ENCODE results near the gene GRID1. TPM values are rescaled to one million over a fixed set of nuclear protein-coding genes. Genes with fewer than 3 reads are reported as not detected.

GRID1 gene
- total RNA-seq, 2 donors from 2014 or later = 0.31 to 1.0 TPM

GRCh38 chr10:86361156-86362128 lies 5.2 kb downstream of the GRID1 start:
- intact Hi-C loops (cut with DNase I, micrococcal nuclease) = no loop called here
- peak in 1 of 2 donors; percentile 2 for DNase-seq
- ATAC-seq = no peak

DNA sequence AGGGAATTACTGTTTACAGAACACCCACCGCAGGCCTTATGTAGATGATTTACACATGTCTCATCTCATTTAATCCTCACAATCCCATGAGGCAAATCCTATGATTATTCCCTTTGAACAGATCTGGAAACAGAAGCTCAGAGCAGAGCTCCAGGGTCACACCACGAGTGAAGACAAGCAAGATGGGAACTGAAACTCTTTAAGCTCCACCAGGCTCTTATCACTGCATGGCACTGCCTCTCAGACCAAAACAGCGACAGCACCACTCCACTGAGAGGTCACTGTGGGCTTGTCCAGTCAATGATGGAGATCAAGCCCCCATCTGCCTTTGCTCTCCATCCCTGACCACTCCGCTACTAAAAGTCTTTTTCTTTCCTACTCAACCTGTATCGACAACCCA lies 5.9 kb downstream of the GRID1 start:
- intact Hi-C loops (cut with DNase I, micrococcal nuclease) = no loop called here
- DNase-seq (peak in 1 of 2 donors; percentile 1), ATAC-seq (no peak)

GRCh38 chr10:86359954-86360353 lies 6.6 kb downstream of the GRID1 start:
- ATAC-seq (no peak), DNase-seq (no peak)
- intact Hi-C loops (cut with DNase I, micrococcal nuclease) = no loop called here

- ATAC-seq = no peak
- intact Hi-C loops (cut with DNase I, micrococcal nuclease) = no loop called here
- no peak for DNase-seq
Measured at GRCh38 chr10:86359111-86359510, 7.5 kb downstream of the GRID1 start.

- no peak for DNase-seq
- intact Hi-C loops (cut with DNase I, micrococcal nuclease) = no loop called here
- no peak for ATAC-seq
Measured at GRCh38 chr10:86357676-86358075, 8.9 kb downstream of the GRID1 start.

GRCh38 chr10:86357041-86357440 lies 9.6 kb downstream of the GRID1 start:
- ATAC-seq = no peak
- intact Hi-C loops (cut with DNase I, micrococcal nuclease) = no loop called here
- DNase-seq = no peak

DNA sequence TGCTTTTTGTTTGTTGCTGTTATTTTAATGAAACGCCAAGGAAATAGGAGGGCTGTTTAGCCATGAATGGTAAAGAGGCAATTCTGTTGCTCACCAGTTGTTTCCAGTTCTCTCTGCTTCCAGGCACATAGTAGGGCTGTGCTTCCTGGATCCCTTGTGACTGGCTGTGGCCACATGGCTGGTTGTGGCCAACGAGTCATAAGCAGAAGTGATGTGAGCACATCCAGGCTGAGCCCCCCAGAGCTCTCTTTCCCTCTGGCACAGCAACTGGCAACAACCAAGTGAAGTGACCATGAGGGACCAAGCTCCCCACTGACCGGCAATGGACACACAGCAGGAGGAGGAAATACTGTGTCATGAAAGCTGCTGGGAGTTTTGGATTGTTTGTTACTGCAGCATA lies 10.3 kb downstream of the GRID1 start:
- DNase-seq (no peak), ATAC-seq (no peak)
- intact Hi-C loops (cut with DNase I, micrococcal nuclease) = no loop called here

DNA sequence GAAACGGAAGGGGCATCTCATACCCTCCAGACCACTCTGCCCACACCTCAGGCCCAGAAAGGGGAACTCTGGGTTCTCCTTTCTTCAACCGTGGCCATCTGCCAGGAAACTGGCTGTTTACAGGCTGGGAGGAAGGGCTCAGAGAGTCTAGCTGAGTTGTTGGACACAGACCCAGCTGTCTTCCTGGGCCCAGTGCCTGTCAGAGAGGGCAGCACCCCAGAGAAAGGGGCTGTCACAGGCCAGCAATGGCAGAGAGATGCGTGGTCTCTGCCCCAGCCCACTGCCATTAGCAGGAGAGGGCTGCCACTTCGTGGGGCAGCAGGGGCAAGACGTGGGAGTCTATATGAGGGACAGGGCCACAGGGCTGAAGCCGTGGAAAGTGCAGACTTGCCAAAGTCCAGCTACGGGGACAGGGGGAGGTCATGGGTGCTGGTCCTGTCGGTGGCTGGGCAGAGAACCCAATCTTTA lies 11.0 kb downstream of the GRID1 start:
- intact Hi-C loops (cut with DNase I, micrococcal nuclease) = no loop called here
- ATAC-seq = peak; percentile 17
- DNase-seq = peak; percentile 42 to 50

- ATAC-seq = no peak
- no peak for DNase-seq
- intact Hi-C loops (cut with DNase I, micrococcal nuclease) = no loop called here
Measured at GRCh38 chr10:86354761-86355540, 11.6 kb downstream of the GRID1 start.

GRCh38 chr10:86353506-86354485 lies 12.8 kb downstream of the GRID1 start:
- intact Hi-C loops (cut with DNase I, micrococcal nuclease) = no loop called here
- DNase-seq (no peak), ATAC-seq (no peak)

- ATAC-seq = no peak
- no peak for DNase-seq
- intact Hi-C loops (cut with DNase I, micrococcal nuclease) = no loop called here
Measured at GRCh38 chr10:86350897-86351296, 15.7 kb downstream of the GRID1 start.

DNA sequence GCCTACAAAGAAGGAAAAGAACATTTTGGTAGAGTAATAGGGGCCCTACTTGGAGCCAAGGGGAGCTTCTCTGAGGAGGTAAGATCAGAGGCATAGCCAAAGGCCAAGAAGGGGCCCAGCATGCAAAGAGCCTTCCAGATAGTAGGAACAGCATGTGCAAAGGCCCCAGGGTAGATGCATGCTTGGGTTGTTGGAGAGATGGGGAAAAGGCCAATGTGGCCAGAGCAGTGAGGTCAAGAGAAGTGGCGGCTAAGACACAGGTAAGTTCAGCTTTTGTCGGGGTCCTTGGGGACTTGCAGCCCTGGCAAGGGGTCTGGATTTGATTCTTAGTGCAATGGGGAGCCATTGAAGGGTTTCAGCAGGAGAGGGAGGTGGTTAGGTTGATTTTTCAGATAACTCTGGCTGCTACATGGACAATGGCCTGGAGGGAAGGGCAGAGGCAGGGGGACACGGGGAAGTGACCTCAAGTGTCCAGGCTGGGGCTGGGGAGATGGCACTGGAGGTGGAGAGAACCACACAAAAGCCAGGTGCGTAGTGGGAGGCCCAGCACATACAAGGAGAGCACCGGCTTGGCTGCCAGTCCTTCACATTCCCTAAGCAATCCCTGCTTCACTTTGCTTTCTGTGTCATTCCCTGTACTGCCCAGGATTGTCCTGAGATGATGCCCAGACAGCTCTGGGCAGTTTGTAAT lies 16.5 kb downstream of the GRID1 start:
- no peak for ATAC-seq
- intact Hi-C loops (cut with DNase I, micrococcal nuclease) = no loop called here
- DNase-seq = no peak

DNA sequence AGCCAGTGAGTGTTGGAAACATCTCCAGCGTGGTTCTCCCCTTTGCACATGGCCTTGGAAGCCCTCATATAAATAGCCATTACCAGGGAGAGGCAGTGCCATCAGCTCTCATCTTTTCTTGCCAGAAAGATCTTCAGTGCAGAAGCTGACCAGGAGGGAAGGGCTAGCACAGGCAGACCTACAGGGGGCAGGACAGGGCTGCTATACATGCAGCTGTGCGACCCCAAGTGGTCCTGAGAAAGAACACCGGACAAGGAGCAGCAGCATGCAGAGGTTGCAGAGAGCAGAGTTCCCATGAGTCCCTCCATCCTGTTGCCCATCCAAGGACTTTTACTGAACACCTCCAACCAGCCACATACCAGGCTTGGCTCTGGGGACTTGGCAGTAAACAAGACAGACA lies 17.1 kb downstream of the GRID1 start:
- intact Hi-C loops (cut with DNase I, micrococcal nuclease) = no loop called here
- no peak for ATAC-seq
- no peak for DNase-seq

DNA sequence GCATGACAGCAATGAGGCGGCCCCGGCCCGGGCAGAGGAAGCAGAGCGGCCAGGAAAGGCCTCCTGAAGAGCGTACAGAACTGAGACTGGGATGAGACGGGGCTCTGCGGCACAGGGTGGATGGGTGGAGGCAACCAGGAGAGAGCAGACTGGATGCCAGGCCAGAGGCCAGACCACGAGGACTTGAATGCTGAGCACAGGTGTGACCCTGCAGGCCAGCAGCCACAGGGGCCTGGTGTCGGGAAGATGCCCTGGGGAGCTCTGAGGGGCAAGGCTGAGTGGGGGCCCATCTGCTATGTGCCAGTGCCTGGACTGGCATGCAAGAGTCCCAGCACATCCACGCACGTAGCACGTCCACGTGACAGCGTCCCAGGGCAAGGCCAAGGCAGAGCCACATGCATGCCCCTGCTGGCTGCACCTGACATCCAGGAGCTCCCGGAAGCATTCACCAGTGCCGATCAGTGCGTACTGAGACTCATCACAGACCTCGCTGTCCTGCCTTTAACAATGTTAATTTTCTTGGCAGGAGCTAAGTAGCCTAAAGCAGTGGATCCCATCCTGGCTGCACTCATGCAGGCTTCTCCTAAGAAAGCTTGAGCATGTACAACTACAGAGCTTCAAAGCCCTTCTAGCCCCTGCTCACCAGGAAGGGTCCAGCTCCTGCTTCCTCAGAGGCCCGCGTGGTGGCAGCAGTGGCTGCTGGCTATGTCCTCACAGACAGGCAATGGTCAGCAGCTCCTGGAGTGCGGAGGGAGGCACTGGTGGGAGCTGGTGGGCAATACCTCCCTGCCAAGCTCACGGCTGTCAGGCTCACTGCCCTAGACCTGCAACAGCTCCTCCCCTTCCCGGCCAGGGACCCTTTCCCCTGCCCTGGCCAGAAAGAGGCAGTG lies 18.0 kb downstream of the GRID1 start:
- DNase-seq (no peak), ATAC-seq (no peak)
- intact Hi-C loops (cut with DNase I, micrococcal nuclease) = no loop called here

- intact Hi-C loops (cut with DNase I, micrococcal nuclease) = no loop called here
- ATAC-seq (no peak), DNase-seq (no peak)
Measured at GRCh38 chr10:86347856-86348255, 18.7 kb downstream of the GRID1 start.

GRCh38 chr10:86346799-86347665 lies 19.6 kb downstream of the GRID1 start:
- ATAC-seq (no peak), DNase-seq (no peak)
- intact Hi-C loops (cut with DNase I, micrococcal nuclease) = no loop called here
